HG03439 (cell line): ENCODE results near the gene LRRC63.

Experiments used
- ATAC-seq: cut with Tn5 transposase; IDR thresholded peaks from one replicate; pipeline ENCODE4 v1.9.1; 2021; ENCODE audit warnings: mild to moderate bottlenecking, moderate library complexity; ENCODE audit not compliant: unreplicated experiment

The LRRC63 gene

DNA sequence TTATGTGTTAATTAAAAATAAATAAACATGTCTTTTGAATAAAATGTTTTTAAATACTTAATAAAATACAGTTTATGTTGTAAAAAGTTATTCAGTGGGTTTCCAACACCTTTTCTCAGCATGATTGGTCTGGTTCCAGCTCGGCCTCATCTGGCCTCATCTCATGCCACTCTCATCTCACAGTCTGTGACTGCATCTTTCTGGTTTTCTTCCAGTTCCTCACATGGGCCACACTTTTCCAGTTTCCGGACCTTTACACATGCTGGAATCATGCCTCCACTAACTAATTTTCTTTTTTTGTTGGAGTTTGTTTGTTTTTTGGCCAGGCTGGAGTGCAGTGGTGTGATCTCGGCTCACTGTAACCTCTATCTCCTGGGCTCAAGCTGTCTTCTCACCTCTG is 92.8 kb downstream of the LRRC63 start:
- no peak for ATAC-seq

DNA sequence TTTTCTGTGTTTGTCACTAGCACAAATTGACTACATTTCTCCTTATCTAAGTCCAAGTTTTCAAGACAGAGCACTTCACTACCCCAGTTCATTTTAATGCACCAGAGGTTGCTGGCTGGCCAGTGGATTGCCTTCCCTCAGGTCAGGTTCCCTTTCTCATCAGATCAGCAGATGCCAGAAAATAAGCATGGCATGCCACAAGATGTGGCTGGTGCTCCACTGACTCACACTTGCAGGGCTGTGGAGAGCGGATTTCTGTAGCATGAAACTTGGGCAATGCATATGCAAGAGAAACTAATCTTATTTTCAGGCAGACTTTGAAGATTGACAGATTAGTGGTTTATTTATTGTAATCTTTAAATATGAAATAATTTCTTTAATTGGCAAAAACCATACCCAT is 95.8 kb downstream of the LRRC63 start:
- ATAC-seq: no peak

DNA sequence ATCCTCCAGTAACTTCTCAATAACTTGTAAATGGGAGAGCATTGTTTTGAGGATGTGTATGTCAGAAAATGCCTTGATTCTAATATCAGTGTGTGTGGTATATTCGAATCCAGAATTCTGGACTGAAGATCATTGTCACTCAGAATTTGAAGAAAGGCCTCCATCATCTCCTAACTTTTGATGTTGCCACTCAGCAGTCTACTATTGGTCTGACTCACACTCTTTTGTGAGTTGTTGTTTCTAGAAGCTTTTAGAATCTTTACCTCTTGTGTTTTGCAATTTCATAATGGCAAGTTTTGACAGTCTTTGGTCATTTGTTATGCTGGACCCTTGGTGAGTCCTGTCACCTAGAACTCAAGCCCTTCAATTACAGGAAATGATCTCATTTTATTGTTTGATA is 98.3 kb downstream of the LRRC63 start:
- ATAC-seq: no peak

- ATAC-seq: no peak
Measured at GRCh38 chr13:46311217-46311616, 99.5 kb downstream of the LRRC63 start.

DNA sequence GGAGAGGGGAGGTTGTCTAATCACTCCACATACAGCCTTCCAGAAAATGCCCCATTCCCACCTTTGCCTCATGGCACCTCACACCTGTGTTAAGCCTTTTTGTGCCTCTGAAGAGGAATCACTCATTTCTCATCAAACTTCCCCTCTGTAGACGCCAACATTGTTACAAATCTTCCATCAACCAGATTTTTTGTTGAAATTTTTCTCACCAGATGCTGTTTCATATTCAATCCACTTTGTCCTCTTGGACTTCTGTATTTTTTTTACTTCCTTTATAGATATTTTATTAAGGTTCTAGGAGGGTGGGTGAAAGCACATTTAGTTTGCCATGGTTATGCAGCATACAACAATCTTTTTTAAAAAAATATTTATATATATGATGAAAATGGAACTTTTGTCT is 101.3 kb downstream of the LRRC63 start:
- ATAC-seq: no peak

- ATAC-seq: no peak
Measured at GRCh38 chr13:46313432-46314257, 101.9 kb downstream of the LRRC63 start.

GRCh38 chr13:46314587-46314986 is 102.9 kb downstream of the LRRC63 start:
- no peak for ATAC-seq

DNA sequence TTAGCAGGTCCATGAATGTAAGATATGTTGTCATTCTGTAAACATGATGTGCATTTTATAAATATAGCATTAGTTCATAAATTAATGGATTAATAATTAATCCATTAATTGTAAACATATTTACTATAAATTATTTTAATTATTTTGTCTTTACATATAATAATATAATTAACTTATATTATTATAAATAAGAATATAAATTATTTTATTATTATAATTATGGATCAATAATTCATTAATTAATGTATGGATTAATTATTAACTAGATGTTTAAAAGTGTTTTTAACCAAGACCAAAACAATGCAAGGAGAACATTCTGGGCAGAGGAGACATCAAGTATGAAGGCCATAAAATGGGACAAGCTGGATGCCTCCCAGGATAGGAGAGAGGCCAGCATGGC is 103.3 kb downstream of the LRRC63 start:
- ATAC-seq: no peak

DNA sequence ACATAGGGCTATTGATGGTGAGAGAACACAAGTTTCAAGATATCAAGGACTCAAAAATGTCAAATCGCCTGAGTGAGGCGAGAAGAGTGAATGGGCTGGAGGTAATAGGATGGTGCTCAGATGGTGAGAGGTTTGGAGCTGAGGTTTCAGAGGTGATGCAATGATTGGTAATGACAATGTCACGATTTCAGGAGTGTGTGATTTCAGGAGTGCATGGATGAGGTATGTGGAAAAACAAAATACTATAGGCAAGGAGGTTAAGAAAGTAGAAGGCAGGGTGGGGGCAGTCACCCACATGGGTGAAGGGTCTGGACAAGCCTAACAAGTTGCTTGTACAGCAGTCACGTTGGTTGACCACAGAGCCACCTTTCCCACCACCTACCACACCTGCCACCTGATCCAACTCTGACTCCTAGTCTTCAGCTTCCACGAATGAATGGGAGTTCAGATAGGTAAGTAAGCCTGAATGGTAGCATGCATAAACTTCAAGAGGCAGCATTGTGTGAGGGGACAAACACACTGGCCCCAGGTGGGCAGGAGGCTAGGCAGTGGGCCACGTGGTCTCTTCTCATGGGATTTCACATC is 103.9 kb downstream of the LRRC63 start:
- no peak for ATAC-seq

- no peak for ATAC-seq
Measured at GRCh38 chr13:46317120-46317519, 105.4 kb downstream of the LRRC63 start.

GRCh38 chr13:46318986-46319385 is 107.3 kb downstream of the LRRC63 start:
- ATAC-seq: no peak

GRCh38 chr13:46320406-46320805 is 108.7 kb downstream of the LRRC63 start:
- ATAC-seq: no peak

GRCh38 chr13:46320821-46321220 is 109.1 kb downstream of the LRRC63 start:
- ATAC-seq: no peak

DNA sequence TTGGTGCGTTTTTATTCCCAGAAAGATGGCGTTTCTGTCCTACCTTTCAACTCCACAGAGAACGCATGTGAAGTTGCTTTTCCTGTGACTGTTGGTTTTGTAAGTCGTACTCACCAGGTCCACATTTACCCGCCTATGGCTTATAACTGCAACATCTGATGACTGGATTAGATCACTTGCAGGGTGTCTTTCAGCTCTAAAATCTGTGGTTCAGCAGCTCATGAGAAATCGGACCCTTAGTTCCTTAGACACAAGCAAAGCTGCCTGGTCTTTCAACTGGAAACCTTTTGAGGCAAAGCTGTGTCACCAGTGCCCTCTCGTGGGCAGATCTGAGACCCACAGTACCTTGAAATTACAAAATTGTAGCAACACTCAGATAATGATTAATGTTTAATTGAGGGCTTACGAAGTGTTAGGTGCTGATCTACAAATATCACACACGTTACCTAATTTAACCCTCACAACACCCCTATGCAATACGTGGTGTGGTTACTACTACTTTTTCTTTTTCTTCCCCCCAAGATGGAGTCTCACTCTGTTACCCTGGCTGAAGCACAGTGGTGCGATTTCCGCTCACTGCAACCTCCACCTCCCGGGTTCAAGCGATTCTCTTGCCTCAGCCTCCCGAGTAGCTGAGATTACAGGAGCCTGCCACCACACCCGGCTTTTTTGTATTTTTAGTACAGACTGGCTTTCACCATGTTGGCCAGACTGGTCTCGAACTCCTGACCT is 109.9 kb downstream of the LRRC63 start:
- peak; percentile 59 for ATAC-seq

GRCh38 chr13:46324976-46325375 is 113.2 kb downstream of the LRRC63 start:
- no peak for ATAC-seq
